GM12878 (cell line): Measurements from ENCODE around the gene NSG2. TPM values are rescaled to one million over a fixed set of nuclear protein-coding genes. Genes with fewer than 3 reads are reported as not detected.

ENCODE experiments used
- ATAC-seq: fragments of 200-7000 bp; cut with Tn5 transposase; 3 replicates; pipeline ENCODE4 v1.9.1; 2020; ENCODE audit warnings: mild to moderate bottlenecking, moderate library complexity
- BruUV-seq: library from RNA; stranded (reverse); fragments of 400-500 nt; replicated peaks from 2 replicates; lab custom pipeline; 2021; lab: Mats Ljungman, UMichigan
- CTCF ChIA-PET: fragments of 300-600 bp; sonication (Branson Sonifier 250); formaldehyde crosslinking; extraction: SDS; loops from one replicate; lab custom pipeline; 2021; ENCODE audit warnings: inconsistent platforms; lab: Yijun Ruan, JAX
- POLR2A ChIA-PET: fragments of 350-600 bp; formaldehyde crosslinking; extraction: SDS; loops from one replicate; lab custom pipeline; 2021; ENCODE audit warnings: inconsistent platforms; lab: Charles Lee
- RAD21 ChIA-PET: fragments of 300-600 bp; sonication (Branson Sonifier 250); formaldehyde crosslinking; loops from one replicate; lab custom pipeline; 2023; ENCODE audit warnings: antibody characterized with exemption; ENCODE audit not compliant: unreplicated experiment; lab: Charles Lee
- SMC1A ChIA-PET: fragments of 300-600 bp; sonication (Branson Sonifier 250); formaldehyde crosslinking; loops from one replicate; lab custom pipeline; 2023; ENCODE audit not compliant: unreplicated experiment, uncharacterized antibody; lab: Charles Lee
- DNase-seq: peaks from one replicate; pipeline ENCODE4 v3.0.0-alpha.2; 2011; ENCODE audit warnings: low read depth, low spot score
- FAIRE-seq: peaks from 3 replicates; lab custom pipeline; 2011; peaks lifted over from hg19 to GRCh38; lab: Jason Lieb, UNC
- H2AFZ ChIP-seq: 2 replicates; pipeline ENCODE4 v1.6.0; 2011; ENCODE audit warnings: low read depth, low read length, control low read depth; ENCODE audit not compliant: control insufficient read depth
- H3K27ac ChIP-seq: 2 replicates; pipeline ENCODE4 v1.5.1; 2011; ENCODE audit warnings: control low read depth; ENCODE audit not compliant: control insufficient read depth, insufficient read depth
- H3K27me3 ChIP-seq, 2 experiments: replicated peaks in 1 of 2; 2 replicates each; pipeline versions ENCODE4 v1.6.0 to v1.6.1; 2011; ENCODE audit warnings: low read length in 1 of 2; ENCODE audit not compliant: control insufficient read depth in 2 of 2, insufficient read depth in 2 of 2
- H3K36me3 ChIP-seq, 2 experiments: 2 replicates each; pipeline ENCODE4 v1.5.1; 2011; ENCODE audit warnings: low read length in 1 of 2; ENCODE audit not compliant: control insufficient read depth in 2 of 2, insufficient read depth in 2 of 2
- H3K4me1 ChIP-seq: 2 replicates; pipeline ENCODE4 v1.6.1; 2011; ENCODE audit warnings: mild to moderate bottlenecking, low read length, moderate library complexity, mixed read lengths; ENCODE audit not compliant: control insufficient read depth, insufficient read depth
- H3K4me2 ChIP-seq: 2 replicates; pipeline ENCODE4 v1.6.0; 2011; ENCODE audit warnings: control low read depth; ENCODE audit not compliant: control insufficient read depth, insufficient read depth
- H3K4me3 ChIP-seq: fragments of 200-600 bp; sonication (generic); 2 replicates; pipeline ENCODE4 v1.5.1; 2016
- H3K79me2 ChIP-seq: 2 replicates; pipeline ENCODE4 v1.6.0; 2011; ENCODE audit warnings: low read length; ENCODE audit not compliant: control insufficient read depth, insufficient read depth
- H3K9ac ChIP-seq: 2 replicates; pipeline ENCODE4 v1.8.0; 2011; ENCODE audit warnings: low read length, control low read depth, mixed read lengths; ENCODE audit not compliant: control insufficient read depth, insufficient read depth
- H3K9me3 ChIP-seq: replicated peaks from 3 replicates; pipeline ENCODE4 v1.5.1; 2011; ENCODE audit warnings: mild to moderate bottlenecking, low read length; ENCODE audit not compliant: control insufficient read depth, insufficient read depth
- H4K20me1 ChIP-seq: 2 replicates; pipeline ENCODE4 v1.6.0; 2011; ENCODE audit not compliant: control insufficient read depth, insufficient read depth
- FOS ChIP-seq: IDR thresholded peaks from 3 replicates; pipeline ENCODE4 v1.6.1; 2011; ENCODE audit warnings: borderline replicate concordance; ENCODE audit not compliant: insufficient read length; ENCODE audit errors: extremely low read depth
- ZNF592 ChIP-seq: fragments of 450-650 bp; IDR thresholded peaks from 2 replicates; pipeline ENCODE4 v1.6.1; 2017; ENCODE audit warnings: mild to moderate bottlenecking, moderate library complexity
- WGBS: methylation state at CpG from one replicate; pipeline ENCODE4 v1.1.6; 2016; ENCODE audit warnings: low lambda C conversion rate; ENCODE audit not compliant: insufficient replicate concordance, insufficient coverage; ENCODE audit errors: missing lambda C conversion rate; 5-methylcytosine and 5-hydroxymethylcytosine counted together
- in situ Hi-C: fragments of 300-500 bp; cut with MboI; formaldehyde crosslinking; loops from 9 replicates; pipeline ENCODE4 v1.14.3; 2018; ENCODE audit warnings: mixed read lengths
- intact Hi-C: fragments of 100-400 bp; cut with micrococcal nuclease; formaldehyde crosslinking; loops from one replicate; pipeline ENCODE4 v1.14.2; 2022; ENCODE audit not compliant: unreplicated experiment
- polyA plus RNA-seq, 11 experiments: library from polyadenylated mRNA; depleted of rRNA in 4 of 11; unstranded in 6 of 11; stranded (reverse) in 5 of 11; fragments of >200 nt; fragmentation: Nextera tagmentation in 4 of 11; fragmentation: Illumina TruSeq in 1 of 11; extraction: Ambion mirVana in 4 of 11; extraction: Trizol in 1 of 11; gene quantifications; 1 replicate in 1 of 11; 2 replicates in 10 of 11; pipeline versions ENCODE4 v1.2.1 to v1.2.3, GENCODE V29; 2011 to 2016; ENCODE audit warnings: inconsistent platforms in 2 of 11, missing spikeins in 2 of 11, low read depth in 1 of 11
- total RNA-seq, 4 experiments: library from RNA; depleted of rRNA in 3 of 4; stranded (reverse); fragments of >200 nt in 3 of 4; fragmentation: Illumina TruSeq in 1 of 4; extraction: Trizol in 1 of 4; gene quantifications; 2 replicates each; pipeline versions ENCODE4 v1.2.1 to v1.2.3, GENCODE V29; 2013 to 2021

NSG2 gene
- total and polyA plus RNA-seq, 10 of the 15 experiments (the other 5 are each of a cell fraction or from before 2014, with no cell fraction given) = 0.04 to 0.14 TPM; not detected in 8

GRCh38 chr5:174148721-174149120 is 103.2 kb downstream of the NSG2 start:
- SMC1A ChIA-PET = no interaction called here
- Histone ChIP-seq H3K4me2 (no peak overlapping the region), H3K9ac (no peak overlapping the region), H3K79me2 (no peaks in the 10 kb centered on the region), H3K27me3 (no peaks in the 10 kb centered on the region; a peak in 1 of 4 replicates), H3K4me1 (no peaks in the 10 kb centered on the region), H3K27ac (no peak overlapping the region)
- POLR2A ChIA-PET = no interaction called here
- ATAC-seq (no peak), DNase-seq (no peak)
- RAD21 ChIA-PET = no interaction called here
- in situ Hi-C loops = no loop called here
- intact Hi-C loops = no loop called here
- no TSS peak for BruUV-seq
- no peak for TF ChIP-seq ZNF592
- TF ChIP-seq FOS = no peak
- TF ChIP-seq, all 136 proteins: peak for 0
- Histone ChIP-seq H2AFZ (no peak overlapping the region), H3K36me3 (no peaks in the 10 kb centered on the region), H3K4me3 (no peak overlapping the region), H4K20me1 (no peaks in the 10 kb centered on the region), H3K9me3 (no peaks in the 10 kb centered on the region; the same call in 2 of the 3 replicates)
- WGBS = 93% methylated on average over 2 of the region's 2 CpGs
- CTCF ChIA-PET = interaction anchor here (1.1 kb wide), 1 partner anchor 12 kb away, joined by 3 read pairs; no protein-coding TSS in a partner anchor
- no peak for FAIRE-seq
